Neuronal stem cell (in vitro differentiated cells): ENCODE measurements around the gene CUX1.

ENCODE experiments used
- DNase-seq: peaks from one replicate; pipeline ENCODE4 v3.0.0-alpha.2; 2013; ENCODE audit warnings: low spot score
- H2AFZ ChIP-seq: one replicate; pipeline ENCODE4 v1.6.1; 2013; ENCODE audit warnings: mild to moderate bottlenecking, low read length, inconsistent platforms
- H2AK5ac ChIP-seq: 2 replicates; pipeline ENCODE4 v1.6.1; 2013; ENCODE audit warnings: low read depth, mild to moderate bottlenecking, inconsistent platforms, low read length, moderate library complexity, mixed read lengths
- H2BK120ac ChIP-seq: 2 replicates; pipeline ENCODE4 v1.6.1; 2013; ENCODE audit warnings: low read depth, mild to moderate bottlenecking, inconsistent platforms, low read length, moderate library complexity, mixed read lengths
- H2BK12ac ChIP-seq: one replicate; pipeline ENCODE4 v1.6.1; 2013; ENCODE audit warnings: low read length, inconsistent platforms
- H2BK15ac ChIP-seq: 2 replicates; pipeline ENCODE4 v1.6.1; 2013; ENCODE audit warnings: mild to moderate bottlenecking, low read length, inconsistent platforms, mixed read lengths
- H2BK5ac ChIP-seq: one replicate; pipeline ENCODE4 v1.6.1; 2013; ENCODE audit warnings: inconsistent platforms, mild to moderate bottlenecking, low read length, moderate library complexity
- H3K14ac ChIP-seq: one replicate; pipeline ENCODE4 v1.6.1; 2013; ENCODE audit warnings: low read length, inconsistent platforms
- H3K18ac ChIP-seq: 2 replicates; pipeline ENCODE4 v1.6.1; 2013; ENCODE audit warnings: low read length, inconsistent platforms
- H3K23ac ChIP-seq: 2 replicates; pipeline ENCODE4 v1.6.1; 2013; ENCODE audit warnings: low read depth, mild to moderate bottlenecking, mixed read lengths, low read length, inconsistent platforms; ENCODE audit not compliant: poor library complexity
- H3K27ac ChIP-seq: replicated peaks from 3 replicates; pipeline ENCODE4 v1.5.1; 2013; ENCODE audit warnings: low read length, inconsistent platforms
- H3K27me3 ChIP-seq, 3 experiments: 2 replicates each; pipeline ENCODE4 v1.6.1; 2013; ENCODE audit warnings: low read length in 3 of 3, mild to moderate bottlenecking in 2 of 3, inconsistent platforms in 1 of 3, low read depth in 1 of 3, mixed read lengths in 1 of 3, moderate library complexity in 1 of 3; ENCODE audit not compliant: control insufficient read depth in 3 of 3, insufficient read depth in 3 of 3
- H3K36me3 ChIP-seq, 2 donors: replicated peaks in 1 of 2; 2 replicates each; pipeline ENCODE4 v1.6.1; 2013; ENCODE audit warnings: low read length in 2 of 2; ENCODE audit not compliant: control insufficient read depth in 2 of 2, insufficient read depth in 2 of 2
- H3K4ac ChIP-seq: 2 replicates; pipeline ENCODE4 v1.6.1; 2013; ENCODE audit warnings: inconsistent platforms, mild to moderate bottlenecking, low read length, moderate library complexity
- H3K4me1 ChIP-seq, 2 donors: 1 replicate in 1 of 2; 2 replicates in 1 of 2; pipeline ENCODE4 v1.6.1; 2013; ENCODE audit warnings: low read length in 2 of 2, low read depth in 1 of 2; ENCODE audit not compliant: control insufficient read depth in 2 of 2, insufficient read depth in 1 of 2
- H3K4me2 ChIP-seq: one replicate; pipeline ENCODE4 v1.6.1; 2013; ENCODE audit warnings: mild to moderate bottlenecking, low read length, inconsistent platforms; ENCODE audit not compliant: insufficient read depth, poor library complexity, severe bottlenecking
- H3K4me3 ChIP-seq, 2 donors: 2 replicates each; pipeline ENCODE4 v1.5.1; 2013; ENCODE audit warnings: low read length in 2 of 2, mild to moderate bottlenecking in 2 of 2, inconsistent platforms in 1 of 2, moderate library complexity in 1 of 2
- H3K79me1 ChIP-seq: one replicate; pipeline ENCODE4 v1.6.1; 2013; ENCODE audit warnings: low read depth, mild to moderate bottlenecking, inconsistent platforms, low read length, moderate library complexity
- H3K9ac ChIP-seq: one replicate; pipeline ENCODE4 v1.6.1; 2013; ENCODE audit warnings: mild to moderate bottlenecking, low read depth, low read length, inconsistent platforms; ENCODE audit not compliant: poor library complexity
- H3K9me3 ChIP-seq, 2 donors: replicated peaks in 1 of 2; 2 replicates each; pipeline versions ENCODE3 to v1.6.1; 2013; ENCODE audit warnings: low read length in 2 of 2, mild to moderate bottlenecking in 2 of 2, inconsistent platforms in 1 of 2, low read depth in 1 of 2, mixed read lengths in 1 of 2, moderate library complexity in 1 of 2; ENCODE audit not compliant: control insufficient read depth in 2 of 2, insufficient read depth in 1 of 2
- H4K8ac ChIP-seq: one replicate; pipeline ENCODE4 v1.6.1; 2013; ENCODE audit warnings: low read depth, mild to moderate bottlenecking, inconsistent platforms, low read length, moderate library complexity
- H4K91ac ChIP-seq: one replicate; pipeline ENCODE4 v1.6.1; 2013; ENCODE audit warnings: low read length, low read depth, mild to moderate bottlenecking, inconsistent platforms; ENCODE audit not compliant: poor library complexity
- WGBS, 2 donors: extraction: QIAGEN DNeasy Blood & Tissue Kit; methylation state at CpG; one replicate each; pipeline ENCODE4 v1.1.7; 2013; ENCODE audit warnings: missing lambda C conversion rate in 2 of 2, mixed read lengths in 1 of 2; ENCODE audit not compliant: insufficient read length in 2 of 2, insufficient replicate concordance in 1 of 2; ENCODE audit errors: extremely low coverage in 2 of 2; 5-methylcytosine and 5-hydroxymethylcytosine counted together

Gene CUX1

DNA sequence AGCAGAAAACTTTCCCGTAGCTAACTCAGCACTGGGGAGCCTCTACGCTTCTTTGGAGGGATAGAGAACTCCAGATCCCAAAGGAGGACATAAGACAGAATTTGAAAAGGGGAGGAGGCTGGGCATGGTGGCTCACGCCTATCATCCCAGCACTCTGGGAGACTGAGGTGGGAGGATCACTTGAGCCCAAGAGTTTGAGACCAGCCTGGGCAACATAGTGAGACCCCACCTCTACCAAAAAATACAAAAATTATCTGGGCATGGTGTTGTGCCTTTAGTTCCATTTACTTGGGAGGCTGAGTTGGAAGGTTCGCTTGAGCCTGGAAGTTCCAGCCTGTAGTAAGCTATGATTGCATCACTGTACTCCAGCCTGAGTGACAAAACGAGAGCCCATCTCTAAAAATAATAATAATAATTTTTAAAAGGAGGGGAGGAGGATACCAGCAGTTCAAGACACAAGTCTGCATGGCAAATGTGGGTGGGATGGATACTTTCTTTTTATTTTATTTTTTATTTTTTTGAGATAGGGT lies 303.3 kb downstream of the CUX1 start:
- Histone ChIP-seq H2BK5ac (no peak overlapping the region), H4K8ac (no peak overlapping the region), H3K4ac (no peak overlapping the region), H2AFZ (no peak overlapping the region), H2BK15ac (no peak overlapping the region), H2AK5ac (no peak overlapping the region), H3K27ac (no peak overlapping the region), H2BK120ac (no peak overlapping the region), H3K14ac (no peak overlapping the region), H3K18ac (no peak overlapping the region), H3K9ac (no peak overlapping the region), H3K79me1 (no peaks in the 10 kb centered on the region), H3K27me3 (no peaks in the 10 kb centered on the region), H4K91ac (no peak overlapping the region), H2BK12ac (no peak overlapping the region), H3K36me3 (peaks cover 18 to 42% of the 10 kb centered on the region in 2 donors), H3K4me2 (no peak overlapping the region), H3K4me3 (no peak overlapping the region), H3K9me3 (no peaks in the 10 kb centered on the region), H3K23ac (no peak overlapping the region), H3K4me1 (peaks cover 0 to 15% of the 10 kb centered on the region in 2 donors)
- DNase-seq = no peak
- no CpG with 5 or more reads among the region's 5 CpGs for WGBS, 2 donors

DNA sequence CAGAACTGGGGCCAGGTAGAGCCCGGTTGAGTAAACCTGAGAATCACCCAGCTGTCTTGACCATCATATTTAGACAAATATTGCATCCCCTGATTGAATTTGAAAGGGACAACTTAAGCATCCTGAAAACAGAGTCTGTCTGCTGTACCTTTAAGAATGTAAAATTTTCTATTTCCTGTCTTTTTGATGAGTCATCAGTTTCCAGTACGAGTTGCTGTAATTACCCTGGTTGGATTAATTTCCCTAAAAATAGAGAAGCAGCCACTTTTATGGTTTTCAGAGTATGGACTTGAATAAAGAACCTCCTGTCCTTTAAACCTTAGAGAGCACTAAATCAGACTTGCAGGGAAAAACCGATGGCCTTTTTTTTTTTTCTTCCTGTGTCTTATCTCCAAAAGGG lies 304.6 kb downstream of the CUX1 start:
- H2AFZ ChIP-seq = no peak overlapping the region
- H2BK12ac ChIP-seq = no peak overlapping the region
- H3K4me1 ChIP-seq = peaks cover 0 to 15% of the 10 kb centered on the region in 2 donors
- H3K18ac ChIP-seq = no peak overlapping the region
- no peak overlapping the region for H3K4me3 ChIP-seq
- H3K27ac ChIP-seq = no peak overlapping the region
- no peaks in the 10 kb centered on the region for H3K9me3 ChIP-seq
- no peak overlapping the region for H3K23ac ChIP-seq
- peaks cover 14 to 30% of the 10 kb centered on the region in 2 donors for H3K36me3 ChIP-seq
- WGBS, 2 donors = no CpG with 5 or more reads among the region's 3 CpGs
- no peak overlapping the region for H4K91ac ChIP-seq
- no peak overlapping the region for H3K9ac ChIP-seq
- H3K4me2 ChIP-seq = no peak overlapping the region
- H3K79me1 ChIP-seq = no peaks in the 10 kb centered on the region
- no peak overlapping the region for H2AK5ac ChIP-seq
- H2BK5ac ChIP-seq = no peak overlapping the region
- no peak for DNase-seq
- H3K4ac ChIP-seq = no peak overlapping the region
- H2BK15ac ChIP-seq = no peak overlapping the region
- H3K14ac ChIP-seq = no peak overlapping the region
- no peak overlapping the region for H2BK120ac ChIP-seq
- H4K8ac ChIP-seq = no peak overlapping the region
- no peaks in the 10 kb centered on the region for H3K27me3 ChIP-seq

GRCh38 chr7:102125127-102125596 lies 307.7 kb downstream of the CUX1 start:
- Histone ChIP-seq H3K4ac (no peak overlapping the region), H2AFZ (no peak overlapping the region), H3K4me2 (no peak overlapping the region), H2BK12ac (no peak overlapping the region), H2AK5ac (no peak overlapping the region), H3K79me1 (no peaks in the 10 kb centered on the region), H3K27ac (no peak overlapping the region), H2BK15ac (no peak overlapping the region), H3K23ac (no peak overlapping the region), H3K4me1 (peaks cover 5 to 13% of the 10 kb centered on the region in 2 donors), H3K27me3 (no peaks in the 10 kb centered on the region), H3K14ac (no peak overlapping the region), H3K4me3 (no peak overlapping the region), H2BK5ac (no peak overlapping the region), H4K91ac (no peak overlapping the region), H3K36me3 (peaks cover 7 to 13% of the 10 kb centered on the region in 2 donors), H4K8ac (peak overlapping the region; percentile 19), H2BK120ac (no peak overlapping the region), H3K18ac (peak overlapping the region; percentile 11), H3K9me3 (no peaks in the 10 kb centered on the region), H3K9ac (no peak overlapping the region)
- no peak for DNase-seq
- WGBS, 2 donors = no CpG with 5 or more reads among the region's 17 CpGs

GRCh38 chr7:102128303-102128702 lies 310.9 kb downstream of the CUX1 start:
- Histone ChIP-seq H4K91ac (no peak overlapping the region), H3K9ac (no peak overlapping the region), H3K4me3 (no peak overlapping the region), H3K23ac (no peak overlapping the region), H3K27me3 (no peaks in the 10 kb centered on the region), H2BK12ac (no peak overlapping the region), H2BK120ac (no peak overlapping the region), H2BK5ac (no peak overlapping the region), H3K4me1 (peaks cover 5 to 10% of the 10 kb centered on the region in 2 donors), H4K8ac (no peak overlapping the region), H3K79me1 (no peaks in the 10 kb centered on the region), H3K36me3 (peaks cover 2 to 13% of the 10 kb centered on the region in 2 donors), H2AK5ac (no peak overlapping the region), H2AFZ (no peak overlapping the region), H3K4me2 (no peak overlapping the region), H3K9me3 (no peaks in the 10 kb centered on the region), H2BK15ac (no peak overlapping the region), H3K27ac (no peak overlapping the region), H3K14ac (no peak overlapping the region), H3K4ac (no peak overlapping the region), H3K18ac (peak overlapping the region; percentile 67)
- WGBS, 2 donors = no CpG with 5 or more reads among the region's 11 CpGs
- no peak for DNase-seq
